Measurements from ENCODE around the gene ATP6V0A1. TPM values are rescaled to one million over a fixed set of nuclear protein-coding genes. Genes with fewer than 3 reads are reported as not detected.
"Not testable (repeated sequence)": the region's sequence is repeated elsewhere in the genome, so short reads cannot be mapped to it uniquely, and the experiment has no call there.

The ATP6V0A1 gene
- total RNA-seq, 1 donor from 2014 or later = 27.7 TPM

- intact Hi-C loops (cut with micrococcal nuclease) = no loop called here
Observed at GRCh38 chr17:42431758-42432161, 26.9 kb upstream of the ATP6V0A1 start.

GRCh38 chr17:42436391-42436790, 22.3 kb upstream of the ATP6V0A1 start:
- intact Hi-C loops (cut with micrococcal nuclease) = no loop called here

- intact Hi-C loops (cut with micrococcal nuclease) = loop anchor here (1.0 kb wide), 1 partner anchor 78 kb away; no protein-coding TSS in a partner anchor
Observed at GRCh38 chr17:42438600-42439567, 19.8 kb upstream of the ATP6V0A1 start.

GRCh38 chr17:42441371-42442195, 17.1 kb upstream of the ATP6V0A1 start:
- intact Hi-C loops (cut with micrococcal nuclease) = no loop called here

- intact Hi-C loops (cut with micrococcal nuclease) = no loop called here
Observed at GRCh38 chr17:42442196-42442565, 16.5 kb upstream of the ATP6V0A1 start.

- intact Hi-C loops (cut with micrococcal nuclease) = not testable (repeated sequence)
Observed at GRCh38 chr17:42449176-42449575, 9.5 kb upstream of the ATP6V0A1 start.

- intact Hi-C loops (cut with micrococcal nuclease) = not testable (repeated sequence)
Observed at GRCh38 chr17:42449838-42450237, 8.8 kb upstream of the ATP6V0A1 start.

GRCh38 chr17:42451270-42451669, 7.4 kb upstream of the ATP6V0A1 start:
- intact Hi-C loops (cut with micrococcal nuclease) = not testable (repeated sequence)

- intact Hi-C loops (cut with micrococcal nuclease) = no loop called here
Observed at GRCh38 chr17:42453439-42453838, 5.2 kb upstream of the ATP6V0A1 start.

- intact Hi-C loops (cut with micrococcal nuclease) = loop anchor here (5.0 kb wide), 2 partner anchors 33 to 118 kb away; partner anchors contain the start of gene CAVIN1
Observed at GRCh38 chr17:42454987-42455386, 3.7 kb upstream of the ATP6V0A1 start.

GRCh38 chr17:42456223-42457106, 2.2 kb upstream of the ATP6V0A1 start:
- intact Hi-C loops (cut with micrococcal nuclease) = loop anchor here (1.0 to 5.0 kb wide), 3 partner anchors 34 to 119 kb away; partner anchors contain the start of genes CAVIN1 and STAT3

GRCh38 chr17:42457107-42457792, 1.4 kb upstream of the ATP6V0A1 start:
- intact Hi-C loops (cut with micrococcal nuclease) = loop anchor here (5.0 kb wide), 2 partner anchors 35 to 120 kb away; partner anchors contain the start of gene CAVIN1

GRCh38 chr17:42459256-42459800, 650 bp downstream of the ATP6V0A1 start:
- intact Hi-C loops (cut with micrococcal nuclease) = loop anchor here (1.0 to 5.0 kb wide), 3 partner anchors 37 to 265 kb away; partner anchors contain the start of genes CAVIN1 and GHDC

- intact Hi-C loops (cut with micrococcal nuclease) = loop anchor here (1.0 to 5.0 kb wide), 5 partner anchors 24 to 266 kb away; partner anchors contain the start of genes CAVIN1 and GHDC
Observed at GRCh38 chr17:42459801-42460281, 1.2 kb downstream of the ATP6V0A1 start.

GRCh38 chr17:42460371-42460770, 1.7 kb downstream of the ATP6V0A1 start:
- intact Hi-C loops (cut with micrococcal nuclease) = loop anchor here (1.0 kb wide), 2 partner anchors 24 to 71 kb away; no protein-coding TSS in a partner anchor

- intact Hi-C loops (cut with micrococcal nuclease) = no loop called here
Observed at GRCh38 chr17:42463976-42464400, 5.3 kb downstream of the ATP6V0A1 start.

- intact Hi-C loops (cut with micrococcal nuclease) = no loop called here
Observed at GRCh38 chr17:42467889-42468288, 9.2 kb downstream of the ATP6V0A1 start.

GRCh38 chr17:42472709-42473521, 14.2 kb downstream of the ATP6V0A1 start:
- intact Hi-C loops (cut with micrococcal nuclease) = no loop called here
